Measurements from ENCODE around the gene PLAC1.

The PLAC1 gene

DNA sequence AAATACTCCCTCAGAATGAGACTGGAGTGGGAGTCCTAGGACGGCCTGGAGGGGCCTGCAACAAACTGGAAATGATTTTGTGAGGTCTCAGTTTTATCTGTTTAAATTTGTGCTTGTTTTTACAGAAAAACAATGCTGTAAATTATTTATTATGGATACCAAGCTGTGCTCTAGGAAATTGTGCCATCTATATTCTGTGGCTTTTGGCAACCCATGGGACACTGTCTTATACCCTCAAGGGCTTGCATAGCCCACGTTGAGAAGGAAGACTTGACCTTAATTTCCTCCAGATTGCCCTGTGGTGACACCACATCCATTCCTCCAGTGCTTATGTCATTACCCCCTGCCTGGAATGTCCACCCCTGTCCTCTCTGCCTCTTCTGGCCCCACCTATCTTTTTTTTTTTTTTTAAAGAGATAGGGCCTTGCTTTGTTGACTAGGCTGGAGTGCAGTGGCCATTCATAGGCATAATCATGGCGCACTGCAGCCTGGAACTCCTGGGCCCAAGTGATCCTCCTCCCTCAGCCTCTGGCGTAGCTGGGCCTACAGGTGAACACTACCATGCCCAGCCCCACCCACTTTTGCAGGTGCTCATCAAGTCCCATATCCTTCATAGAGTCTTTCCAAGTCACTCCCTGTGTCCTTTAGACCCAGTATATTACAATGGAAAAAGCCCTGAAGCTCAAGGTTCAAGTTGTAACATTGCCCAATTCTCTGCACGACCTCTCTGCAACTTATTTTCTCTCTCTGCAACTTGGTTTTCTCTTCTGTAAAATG is 120.9 kb downstream of the PLAC1 start:
- DNase-seq = no peak

DNA sequence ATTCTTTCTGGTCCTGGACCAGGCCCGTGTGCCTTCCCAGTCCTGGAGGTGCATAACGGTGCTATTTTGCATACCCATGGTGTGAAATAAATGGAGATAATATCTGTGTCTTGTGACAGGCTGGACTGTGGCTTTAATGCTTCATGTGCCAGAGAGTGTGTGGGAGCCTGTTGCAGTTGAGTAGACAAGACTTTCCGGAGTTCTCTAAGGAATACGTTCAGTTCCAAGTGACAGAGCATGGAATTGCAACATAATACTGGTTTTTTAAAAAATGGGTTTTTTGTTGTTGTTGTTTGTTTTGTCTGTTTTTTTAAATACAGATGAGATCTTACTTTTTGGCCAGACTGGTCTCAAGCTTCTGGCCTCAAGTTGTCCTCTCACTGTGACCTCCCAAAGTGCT is 124.3 kb downstream of the PLAC1 start:
- no peak for DNase-seq

DNA sequence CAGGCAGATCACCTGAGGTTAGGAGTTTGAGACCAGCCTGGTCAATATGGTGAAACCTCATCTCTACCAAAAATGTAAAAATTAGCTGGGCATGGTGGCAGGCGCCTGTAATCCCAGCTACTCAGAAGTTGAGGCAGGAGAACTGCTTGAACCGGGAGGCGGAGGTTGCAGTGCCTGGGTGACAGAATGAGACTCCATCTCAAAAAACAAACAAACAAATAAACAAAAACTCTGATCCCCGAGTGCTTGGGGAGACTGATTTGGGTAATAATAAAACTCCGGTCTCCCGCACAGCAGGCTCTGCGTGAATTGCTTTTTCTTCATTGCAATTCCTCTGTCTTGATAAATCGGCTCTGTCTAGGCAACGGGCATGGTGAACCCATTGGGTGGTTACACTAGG is 124.9 kb downstream of the PLAC1 start:
- DNase-seq = no peak

DNA sequence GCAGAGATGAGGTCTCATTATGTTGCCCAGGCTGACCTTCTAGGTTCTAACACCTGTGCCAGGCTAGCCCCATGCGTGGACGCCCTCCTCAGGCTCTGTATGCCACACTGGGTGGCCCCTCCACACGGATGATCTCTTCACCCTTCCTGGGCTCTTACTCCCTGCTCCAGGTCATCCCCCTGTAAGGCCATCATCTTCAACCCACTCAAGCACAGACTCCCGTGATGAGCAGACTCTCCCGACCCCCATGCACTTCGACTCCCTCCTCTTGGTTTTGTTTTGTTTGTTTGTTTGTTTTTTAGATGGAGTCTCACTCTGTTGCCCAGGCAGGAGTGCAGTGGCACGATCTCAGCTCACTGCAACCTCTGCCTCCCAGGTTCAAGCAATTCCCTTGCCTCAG is 127.4 kb downstream of the PLAC1 start:
- DNase-seq = no peak

DNA sequence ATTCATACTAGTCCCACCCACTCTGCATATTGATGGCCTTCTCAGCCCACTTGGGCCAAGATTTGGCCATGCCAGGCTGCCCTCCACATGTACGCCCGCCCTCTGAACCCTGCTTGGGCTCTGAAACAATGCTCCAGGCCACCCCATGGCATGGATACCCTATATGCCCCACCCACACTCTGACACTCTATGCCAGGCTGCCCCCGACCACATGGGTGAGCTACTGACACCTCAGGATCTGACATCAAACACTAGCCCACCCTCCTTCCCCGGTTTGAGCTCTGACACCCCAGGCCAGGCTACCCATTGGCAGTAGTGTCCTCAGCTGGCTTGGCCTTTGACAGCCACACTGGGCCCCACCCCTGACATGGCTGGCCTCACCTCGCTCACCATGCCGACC is 128.8 kb downstream of the PLAC1 start:
- no peak for DNase-seq

DNA sequence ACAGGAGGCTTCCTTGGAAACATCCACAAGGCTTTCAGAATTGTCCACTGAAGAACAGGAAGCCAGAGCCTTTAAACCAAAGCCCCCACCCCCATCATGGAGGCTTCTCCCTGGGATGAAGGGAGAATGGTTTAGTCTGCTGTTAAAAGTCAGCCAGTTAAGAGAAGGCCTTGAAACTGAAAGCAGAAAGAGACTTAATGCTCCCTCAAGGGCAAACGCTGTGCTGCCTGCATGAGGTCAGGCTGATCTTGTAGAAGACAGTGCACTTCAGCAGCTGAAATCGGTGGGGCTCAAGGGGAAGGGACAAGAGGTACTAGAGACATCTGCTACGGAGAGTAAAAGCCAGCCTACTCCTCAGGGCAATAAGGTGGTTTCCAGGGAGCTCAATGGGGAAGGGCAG is 129.3 kb downstream of the PLAC1 start:
- DNase-seq = no peak

DNA sequence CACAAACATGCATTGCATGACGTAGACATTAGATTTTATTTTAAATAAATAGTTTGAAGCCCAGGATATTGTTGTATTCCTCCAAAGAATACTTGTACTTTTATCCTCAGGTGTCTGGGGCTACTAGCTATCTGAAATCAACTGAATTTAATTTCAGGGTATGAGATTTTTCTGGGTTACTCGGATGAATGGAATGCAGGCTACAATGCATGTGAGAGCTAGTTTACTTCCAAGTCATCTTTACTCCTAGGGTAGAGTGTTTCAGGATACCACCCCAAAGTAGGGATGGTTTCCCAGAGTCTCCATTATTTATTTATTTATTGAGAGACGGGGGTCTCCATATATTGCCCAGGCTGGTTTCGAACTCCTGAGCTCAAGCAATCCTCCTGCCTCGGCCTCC is 131.9 kb downstream of the PLAC1 start:
- DNase-seq = no peak

DNA sequence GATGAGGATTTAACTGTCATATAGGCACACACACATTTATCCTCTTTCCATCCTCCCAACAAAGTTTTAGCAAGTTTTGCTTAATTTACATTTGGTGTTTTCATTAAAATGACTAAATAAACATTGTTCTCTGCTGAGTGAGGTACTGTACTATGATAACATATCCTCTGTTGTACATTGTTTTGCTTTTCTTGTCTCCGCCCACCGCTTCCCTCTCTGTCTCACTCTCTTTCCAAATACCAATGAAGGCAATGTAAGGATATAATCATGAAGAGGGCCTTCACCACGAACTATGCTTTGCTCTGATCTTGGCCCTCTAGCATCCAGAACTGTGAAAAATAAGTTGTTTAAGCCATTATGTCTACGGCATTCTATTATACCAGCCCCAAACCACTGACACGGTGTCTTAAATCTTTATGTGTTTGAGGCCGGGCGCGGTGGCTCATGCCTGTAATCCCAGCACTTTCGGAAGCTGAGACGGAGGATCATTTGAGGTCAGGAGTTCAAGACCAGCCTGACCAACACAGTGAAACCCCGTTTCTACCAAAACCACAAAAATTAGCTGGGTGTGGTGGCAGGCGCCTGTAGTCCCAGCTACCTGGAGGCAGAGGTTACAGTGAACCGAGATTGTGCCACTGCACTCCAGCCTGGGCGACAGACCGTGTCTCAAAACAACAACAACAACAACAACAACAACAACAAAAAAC is 133.0 kb downstream of the PLAC1 start:
- no peak for DNase-seq

DNA sequence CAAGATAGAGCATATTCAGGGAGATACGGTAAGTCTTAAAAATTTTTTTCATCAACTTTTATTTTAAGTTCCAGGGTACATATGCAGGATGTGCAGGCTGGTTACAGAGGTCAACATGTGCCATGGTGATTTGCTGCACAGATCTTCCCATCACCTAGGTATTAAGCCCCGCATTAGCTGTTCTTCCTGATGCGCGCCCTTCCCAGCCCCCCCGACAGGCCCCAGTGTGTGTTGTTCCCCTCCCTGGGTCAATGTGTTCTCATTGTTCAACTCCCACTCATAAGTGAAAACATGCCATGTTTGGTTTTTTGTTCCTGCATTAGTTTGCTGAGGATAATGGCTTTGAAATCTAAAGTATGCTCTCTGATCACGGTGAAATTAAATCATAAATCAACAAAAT is 134.1 kb downstream of the PLAC1 start:
- no peak for DNase-seq

DNA sequence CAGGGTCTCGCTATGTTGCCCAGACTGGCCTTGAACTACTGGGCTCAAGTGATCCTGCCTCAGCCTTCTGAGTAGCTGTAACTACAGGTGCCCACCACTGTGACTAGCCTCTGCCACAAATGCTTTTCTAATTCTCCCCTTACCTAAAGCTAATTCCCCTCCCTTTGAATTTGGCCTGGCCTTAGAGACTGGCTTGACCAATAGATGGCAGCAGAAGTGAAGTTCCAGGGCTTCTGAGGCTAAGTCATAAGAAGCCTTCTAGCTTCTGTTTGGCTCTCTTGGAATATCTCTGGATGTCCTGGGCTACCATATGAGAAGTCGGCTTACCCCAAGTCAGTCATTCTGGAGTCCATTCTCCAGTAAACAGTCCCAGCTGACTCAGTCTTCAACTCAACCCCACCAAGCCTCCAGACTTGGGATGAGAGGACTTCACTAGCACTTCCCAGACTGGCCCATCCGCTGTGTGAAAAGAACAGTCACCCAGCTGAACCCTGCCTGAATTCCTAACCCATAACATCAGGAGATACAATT is 137.3 kb downstream of the PLAC1 start:
- peak; percentile 32 for DNase-seq

All from NCI-H446 treated with DMSO at 0.1 percent for 48 hours (cell line).